GM12865 (cell line): ENCODE data around the gene OR10H3.

Experiments
- DNase-seq: peaks from one replicate; pipeline ENCODE4 v3.0.0; 2010; ENCODE audit warnings: low read depth
- H3K4me3 ChIP-seq: 2 replicates; pipeline ENCODE4 v1.5.1; 2011; ENCODE audit warnings: mild to moderate bottlenecking, low read depth, low read length, control low read depth
- TF ChIP-seq, protein P1 (sequence below): IDR thresholded peaks from 2 replicates; pipeline ENCODE4 v1.5.1; 2011; ENCODE audit warnings: low read length, control low read depth, low read depth, inconsistent platforms; ENCODE audit not compliant: insufficient read depth; ENCODE audit errors: missing control alignments

The OR10H3 gene

DNA sequence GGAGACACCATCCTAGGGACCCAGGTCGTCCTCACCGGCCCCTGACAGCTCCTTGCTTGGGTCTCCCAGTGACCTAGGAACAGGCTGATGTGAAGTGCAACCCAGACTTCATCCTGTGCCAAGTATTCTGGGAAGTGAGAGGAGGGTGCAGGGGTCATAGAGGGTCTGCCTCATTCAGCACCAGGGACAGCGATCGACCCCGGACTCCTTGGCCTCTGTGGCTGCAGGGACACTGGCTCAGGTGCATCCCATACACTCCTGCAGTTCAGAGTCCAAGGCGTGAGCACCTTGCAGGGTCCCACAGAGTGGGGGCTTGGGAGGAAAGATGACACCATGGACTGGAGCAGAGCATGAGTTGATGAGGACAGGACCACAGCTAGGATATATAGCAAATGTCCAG lies 20.0 kb upstream of the OR10H3 start:
- TF ChIP-seq, protein P1, sequence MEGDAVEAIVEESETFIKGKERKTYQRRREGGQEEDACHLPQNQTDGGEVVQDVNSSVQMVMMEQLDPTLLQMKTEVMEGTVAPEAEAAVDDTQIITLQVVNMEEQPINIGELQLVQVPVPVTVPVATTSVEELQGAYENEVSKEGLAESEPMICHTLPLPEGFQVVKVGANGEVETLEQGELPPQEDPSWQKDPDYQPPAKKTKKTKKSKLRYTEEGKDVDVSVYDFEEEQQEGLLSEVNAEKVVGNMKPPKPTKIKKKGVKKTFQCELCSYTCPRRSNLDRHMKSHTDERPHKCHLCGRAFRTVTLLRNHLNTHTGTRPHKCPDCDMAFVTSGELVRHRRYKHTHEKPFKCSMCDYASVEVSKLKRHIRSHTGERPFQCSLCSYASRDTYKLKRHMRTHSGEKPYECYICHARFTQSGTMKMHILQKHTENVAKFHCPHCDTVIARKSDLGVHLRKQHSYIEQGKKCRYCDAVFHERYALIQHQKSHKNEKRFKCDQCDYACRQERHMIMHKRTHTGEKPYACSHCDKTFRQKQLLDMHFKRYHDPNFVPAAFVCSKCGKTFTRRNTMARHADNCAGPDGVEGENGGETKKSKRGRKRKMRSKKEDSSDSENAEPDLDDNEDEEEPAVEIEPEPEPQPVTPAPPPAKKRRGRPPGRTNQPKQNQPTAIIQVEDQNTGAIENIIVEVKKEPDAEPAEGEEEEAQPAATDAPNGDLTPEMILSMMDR, result no peak
- H3K4me3 ChIP-seq, result no peak overlapping the region
- no peak for DNase-seq

DNA sequence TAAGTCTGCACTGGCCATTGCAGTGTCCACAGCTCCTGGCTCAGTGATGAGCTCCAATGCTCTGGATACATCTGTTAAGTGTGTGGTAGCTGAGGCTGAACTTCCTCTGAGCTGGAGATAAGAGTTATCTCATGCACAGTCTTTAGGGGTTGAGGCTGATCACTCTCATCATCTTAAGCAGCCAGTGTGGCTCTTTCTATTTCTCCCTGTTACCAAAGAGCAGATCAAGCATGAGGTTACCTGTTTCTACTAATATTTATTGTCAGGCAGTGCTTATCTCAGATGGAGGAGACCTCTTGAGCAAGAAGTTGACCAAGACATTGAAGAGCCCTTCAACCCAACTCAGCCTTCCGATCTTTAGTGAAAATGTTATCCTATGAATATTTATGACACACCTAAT lies 16.5 kb upstream of the OR10H3 start:
- no peak overlapping the region for H3K4me3 ChIP-seq
- TF ChIP-seq, protein P1, result no peak
- DNase-seq, result no peak

DNA sequence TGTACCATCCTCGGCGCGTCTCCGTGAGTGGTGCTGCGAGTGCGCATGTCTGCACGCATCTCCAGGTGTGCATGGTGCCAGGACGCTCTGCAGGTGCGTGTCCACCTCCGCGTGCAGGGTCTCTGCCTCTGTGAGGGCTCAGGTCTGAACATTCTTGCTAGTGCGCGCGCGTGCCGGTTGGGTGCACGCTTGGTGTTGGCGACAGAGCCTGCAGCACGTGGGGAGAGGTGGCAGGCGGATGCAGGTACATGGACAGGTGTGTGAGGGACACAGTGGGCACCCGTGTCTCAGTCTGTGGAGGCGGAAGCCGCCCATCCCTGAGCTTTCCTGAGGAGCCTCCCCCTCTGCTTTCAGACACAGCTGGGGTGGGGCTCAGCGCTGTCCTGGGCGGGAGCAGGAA lies 14.8 kb upstream of the OR10H3 start:
- DNase-seq, result no peak
- no peak overlapping the region for H3K4me3 ChIP-seq
- TF ChIP-seq, protein P1, result no peak

DNA sequence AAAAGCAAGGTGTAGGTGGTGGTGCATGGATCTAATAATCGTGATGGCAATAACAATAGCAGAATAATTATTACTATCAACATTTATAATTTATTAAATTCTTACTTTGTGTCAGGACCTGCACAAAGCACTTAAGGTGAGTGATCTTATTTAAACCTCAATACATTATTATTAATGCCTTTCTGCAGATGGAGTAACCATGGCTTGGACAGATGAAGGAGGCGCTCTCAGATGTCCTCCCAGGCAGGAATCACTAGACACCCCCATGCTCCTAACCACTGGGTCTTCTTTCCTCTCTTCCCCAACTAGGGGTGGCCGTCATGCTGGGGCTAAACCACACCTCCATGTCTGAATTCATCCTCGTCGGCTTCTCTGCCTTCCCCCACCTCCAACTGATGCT lies 10.1 kb upstream of the OR10H3 start, which contains the start of gene OR10H2:
Gene OR10H2 (plus strand): TSS at position 301 of the 400 bp plus-strand sequence. CDS start 20 bp downstream, at position 321.
- TF ChIP-seq, protein P1, result no peak
- no peak within 1 kb of the TSS for H3K4me3 ChIP-seq
- no peak for DNase-seq

DNA sequence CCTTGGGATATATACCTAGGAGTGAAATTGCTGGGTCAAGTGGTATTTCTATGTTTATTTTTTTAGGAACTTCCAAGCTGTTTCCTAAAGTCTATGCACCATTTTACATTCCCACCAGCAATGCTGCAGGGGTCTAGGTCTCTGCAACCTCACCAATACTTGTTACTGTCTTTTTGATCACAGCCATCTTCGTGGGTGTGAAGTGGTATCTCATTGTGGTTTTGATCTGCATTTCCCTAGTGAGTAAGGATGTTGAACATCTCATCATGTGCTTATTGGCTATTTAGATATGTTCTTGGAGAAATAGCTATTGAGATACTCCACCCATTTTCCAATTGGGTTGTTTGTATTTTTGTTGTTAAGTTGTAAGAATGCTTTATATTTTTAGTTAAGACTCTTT lies 7.2 kb upstream of the OR10H3 start:
- TF ChIP-seq, protein P1, result no peak
- no peak for DNase-seq
- no peak overlapping the region for H3K4me3 ChIP-seq

DNA sequence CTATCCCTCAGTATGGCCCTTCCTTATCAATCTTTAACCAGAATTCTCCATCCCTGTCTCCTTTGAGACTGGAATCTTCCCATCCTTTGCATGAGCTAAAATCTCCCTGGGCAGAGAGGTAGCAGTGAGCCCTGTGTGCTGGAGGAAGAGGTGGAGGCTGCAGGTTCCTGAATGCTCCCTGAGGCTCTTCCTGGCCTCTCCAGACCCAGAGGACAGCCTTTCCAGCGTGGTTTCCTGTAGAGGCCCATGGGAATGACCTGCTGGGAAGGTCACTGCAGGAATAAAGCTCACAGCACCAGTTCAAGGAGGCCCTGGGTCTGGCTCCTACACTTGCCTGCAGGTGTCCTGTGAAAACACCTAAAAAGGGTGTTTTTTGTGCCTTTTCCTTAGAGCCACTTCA lies 5.4 kb upstream of the OR10H3 start:
- no peak for DNase-seq
- no peak overlapping the region for H3K4me3 ChIP-seq
- TF ChIP-seq, protein P1, result no peak

DNA sequence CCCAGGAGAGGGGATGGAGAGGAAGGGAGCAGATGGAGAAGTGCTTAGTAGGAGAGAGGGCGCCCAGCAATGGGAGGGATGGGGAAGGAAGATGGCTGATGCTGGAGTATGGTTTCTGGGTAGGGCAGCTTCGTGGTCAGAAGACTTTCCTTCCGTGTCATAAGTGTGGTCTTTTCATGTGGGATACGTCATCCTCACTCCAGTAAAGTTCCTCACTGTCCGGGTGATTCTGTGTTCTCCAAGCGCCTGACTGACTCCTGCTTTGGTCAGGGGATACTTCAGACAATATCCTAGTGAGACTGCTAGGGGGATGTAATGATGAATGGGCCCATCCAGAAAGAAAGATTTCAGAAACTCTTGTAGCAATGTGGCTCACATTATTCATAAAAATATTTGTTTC lies 3.9 kb upstream of the OR10H3 start:
- TF ChIP-seq, protein P1, result no peak
- H3K4me3 ChIP-seq, result no peak overlapping the region
- no peak for DNase-seq
